WTC11 (cell line): Measurements from ENCODE around the gene ATP5MG. TPM values are rescaled to one million over a fixed set of nuclear protein-coding genes. Genes with fewer than 3 reads are reported as not detected.
A peak's percentile ranks its signal among the peaks of the same experiment; 100 is the strongest.

Source experiments
- ATAC-seq: fragments of 200-7000 bp; cut with Tn5 transposase; 2 replicates; pipeline ENCODE4 v1.10.0; 2021; ENCODE audit warnings: mild to moderate bottlenecking, moderate library complexity
- CTCF ChIA-PET: fragments of 300-600 bp; sonication (Branson Sonifier 250); formaldehyde crosslinking; loops from one replicate; lab custom pipeline; 2021; ENCODE audit warnings: antibody characterized with exemption; lab: Charles Lee
- POLR2A ChIA-PET: fragments of 350-600 bp; sonication (Branson Sonifier 250); formaldehyde crosslinking; loops from one replicate; lab custom pipeline; 2021; ENCODE audit warnings: antibody characterized with exemption; lab: Charles Lee
- DNase-seq: peaks from one replicate; pipeline ENCODE4 v3.0.0; 2021; ENCODE audit warnings: low spot score
- H3K27ac Mint-ChIP-seq: 2 replicates; pipeline ENCODE4 v1.8.0; 2021; ENCODE audit warnings: mixed read lengths
- H3K27me3 Mint-ChIP-seq: 2 replicates; pipeline ENCODE4 v1.8.0; 2021; ENCODE audit warnings: low read depth, mild to moderate bottlenecking, moderate library complexity, mixed read lengths
- H3K36me3 Mint-ChIP-seq: 2 replicates; pipeline ENCODE4 v1.8.0; 2021; ENCODE audit warnings: mixed read lengths
- H3K4me1 Mint-ChIP-seq: 2 replicates; pipeline ENCODE4 v1.8.0; 2022; ENCODE audit warnings: mixed read lengths
- H3K4me3 Mint-ChIP-seq: 2 replicates; pipeline ENCODE4 v1.8.0; 2021; ENCODE audit warnings: mild to moderate bottlenecking, moderate library complexity, mixed read lengths
- H3K9me3 Mint-ChIP-seq: 2 replicates; pipeline ENCODE4 v1.8.0; 2021; ENCODE audit warnings: mixed read lengths
- ARID4B ChIP-seq: sonication (generic); formaldehyde crosslinking; IDR thresholded peaks from 2 replicates; pipeline ENCODE4 v1.8.0; 2023; ENCODE audit warnings: missing genetic modification reagents, mild to moderate bottlenecking, borderline replicate concordance
- ESRRA ChIP-seq: sonication (generic); formaldehyde crosslinking; IDR thresholded peaks from 2 replicates; pipeline ENCODE4 v1.8.1; 2022; ENCODE audit warnings: mild to moderate bottlenecking, missing genetic modification reagents, borderline replicate concordance
- FOXP1 ChIP-seq: sonication (generic); formaldehyde crosslinking; IDR thresholded peaks from 2 replicates; pipeline ENCODE4 v1.8.0; 2022; ENCODE audit warnings: missing genetic modification reagents, mild to moderate bottlenecking, moderate library complexity, borderline replicate concordance
- GABPB1 ChIP-seq: sonication (generic); formaldehyde crosslinking; IDR thresholded peaks from 2 replicates; pipeline ENCODE4 v1.8.1; 2023; ENCODE audit warnings: mild to moderate bottlenecking, missing genetic modification reagents
- HMGXB4 ChIP-seq: sonication (generic); formaldehyde crosslinking; IDR thresholded peaks from 2 replicates; pipeline ENCODE4 v1.8.1; 2023; ENCODE audit warnings: mild to moderate bottlenecking, moderate library complexity, missing genetic modification reagents
- JAZF1 ChIP-seq: fragments of 250-450 bp; sonication (Bioruptor Pico); IDR thresholded peaks from 2 replicates; pipeline ENCODE4 v1.9.0; 2021; ENCODE audit warnings: moderate library complexity, mild to moderate bottlenecking, inconsistent platforms
- KAT7 ChIP-seq: sonication (generic); formaldehyde crosslinking; IDR thresholded peaks from 2 replicates; pipeline ENCODE4 v1.8.1; 2023; ENCODE audit warnings: missing genetic modification reagents, mild to moderate bottlenecking, borderline replicate concordance
- MLX ChIP-seq: sonication (generic); formaldehyde crosslinking; IDR thresholded peaks from 2 replicates; pipeline ENCODE4 v1.8.1; 2023; ENCODE audit warnings: mild to moderate bottlenecking, missing genetic modification reagents, moderate library complexity
- MXD4 ChIP-seq: fragments of 250-450 bp; sonication (Bioruptor Pico); IDR thresholded peaks from 2 replicates; pipeline ENCODE4 v1.8.0; 2021; ENCODE audit warnings: mild to moderate bottlenecking, moderate library complexity, borderline replicate concordance
- MYBL2 ChIP-seq: sonication (generic); formaldehyde crosslinking; IDR thresholded peaks from 2 replicates; pipeline ENCODE4 v1.8.1; 2023; ENCODE audit warnings: mild to moderate bottlenecking, moderate library complexity, missing genetic modification reagents
- OVOL2 ChIP-seq: fragments of 250-450 bp; sonication (Bioruptor Pico); IDR thresholded peaks from 2 replicates; pipeline ENCODE4 v1.9.0; 2021; ENCODE audit warnings: mild to moderate bottlenecking, borderline replicate concordance
- PRDM15 ChIP-seq: sonication (generic); formaldehyde crosslinking; IDR thresholded peaks from 2 replicates; pipeline ENCODE4 v1.8.0; 2022; ENCODE audit warnings: missing genetic modification reagents
- PREB ChIP-seq: sonication (generic); formaldehyde crosslinking; IDR thresholded peaks from 2 replicates; pipeline ENCODE4 v1.8.1; 2022; ENCODE audit warnings: mild to moderate bottlenecking, missing genetic modification reagents, moderate library complexity, borderline replicate concordance
- PRRX2 ChIP-seq: fragments of 250-450 bp; sonication (Bioruptor Pico); IDR thresholded peaks from 2 replicates; pipeline ENCODE4 v1.8.0; 2021; ENCODE audit warnings: mild to moderate bottlenecking
- SMAD3 ChIP-seq: sonication (generic); formaldehyde crosslinking; IDR thresholded peaks from 2 replicates; pipeline ENCODE4 v1.8.0; 2022; ENCODE audit warnings: missing genetic modification reagents, mild to moderate bottlenecking, borderline replicate concordance
- SMAD4 ChIP-seq: sonication (generic); formaldehyde crosslinking; IDR thresholded peaks from 2 replicates; pipeline ENCODE4 v1.8.0; 2022; ENCODE audit warnings: mild to moderate bottlenecking, missing genetic modification reagents
- ZNF121 ChIP-seq: sonication (generic); formaldehyde crosslinking; IDR thresholded peaks from 2 replicates; pipeline ENCODE4 v1.8.0; 2023; ENCODE audit warnings: missing genetic modification reagents
- ZNF416 ChIP-seq: fragments of 250-450 bp; sonication (Bioruptor Pico); IDR thresholded peaks from 2 replicates; pipeline ENCODE4 v1.9.0; 2021; ENCODE audit warnings: mild to moderate bottlenecking, inconsistent platforms
- ZNF423 ChIP-seq: fragments of 250-450 bp; sonication (Bioruptor Pico); IDR thresholded peaks from 2 replicates; pipeline ENCODE4 v2.1.2; 2022; ENCODE audit warnings: mild to moderate bottlenecking, moderate library complexity
- total RNA-seq: library from RNA; stranded (reverse); gene quantifications from 3 replicates; pipeline ENCODE4 v1.2.3, GENCODE V29; 2021
- TF ChIP-seq, protein P1 (sequence below): sonication (generic); formaldehyde crosslinking; IDR thresholded peaks from 2 replicates; pipeline ENCODE4 v1.8.1; 2023; ENCODE audit warnings: mild to moderate bottlenecking, missing genetic modification reagents
- TF ChIP-seq, protein P2 (sequence below): fragments of 250-450 bp; sonication (Bioruptor Pico); IDR thresholded peaks from 2 replicates; pipeline ENCODE4 v1.8.0; 2021; ENCODE audit warnings: mild to moderate bottlenecking

Gene ATP5MG
- total RNA-seq, 1 experiment from 2014 or later = 251 TPM

GRCh38 chr11:118434553-118435289 is 33.3 kb downstream of the ATP5MG start:
- Mint-ChIP-seq H3K4me1 (peaks cover 26% of the 10 kb centered on the region), H3K9me3 (no peaks in the 10 kb centered on the region), H3K36me3 (peaks cover 5% of the 10 kb centered on the region; the same call in 1 of the 2 replicates), H3K27ac (peak overlapping the region; percentile 98), H3K27me3 (peaks cover 13% of the 10 kb centered on the region), H3K4me3 (peak overlapping the region; percentile 93)
- peak; percentile 62 for DNase-seq
- ChIA-PET POLR2A (interaction anchor here (0.6 to 2.0 kb wide), 6 partner anchors 8 to 527 kb away, joined by 3 to 7 read pairs (median 4); no protein-coding TSS in a partner anchor), CTCF (interaction anchor here (0.5 to 1.6 kb wide), 6 partner anchors 32 to 263 kb away, joined by 3 to 7 read pairs (median 3); no protein-coding TSS in a partner anchor)
- peak; percentile 22 for ATAC-seq
- no peak for TF ChIP-seq MLX (CRISPR knock-in tag)
- 0 out of 2 replicates have a peak, but pooled peaks have one; percentile 20 for TF ChIP-seq SMAD3 (CRISPR knock-in tag)
- TF ChIP-seq ARID4B (CRISPR knock-in tag) = no peak
- peak; percentile 61; the same call in 1 of the 2 replicates for TF ChIP-seq MYBL2 (CRISPR knock-in tag)
- no peak for TF ChIP-seq OVOL2 (CRISPR knock-in tag)
- no peak for TF ChIP-seq ZNF416
- TF ChIP-seq HMGXB4 (CRISPR knock-in tag) = peak; percentile 34; the same call in 1 of the 2 replicates
- peak; percentile 51 for TF ChIP-seq FOXP1 (CRISPR knock-in tag)
- TF ChIP-seq PRRX2 (CRISPR knock-in tag) = no peak
- TF ChIP-seq SMAD4 (CRISPR knock-in tag) = no peak
- no peak for TF ChIP-seq GABPB1 (CRISPR knock-in tag)
- TF ChIP-seq, protein P1, sequence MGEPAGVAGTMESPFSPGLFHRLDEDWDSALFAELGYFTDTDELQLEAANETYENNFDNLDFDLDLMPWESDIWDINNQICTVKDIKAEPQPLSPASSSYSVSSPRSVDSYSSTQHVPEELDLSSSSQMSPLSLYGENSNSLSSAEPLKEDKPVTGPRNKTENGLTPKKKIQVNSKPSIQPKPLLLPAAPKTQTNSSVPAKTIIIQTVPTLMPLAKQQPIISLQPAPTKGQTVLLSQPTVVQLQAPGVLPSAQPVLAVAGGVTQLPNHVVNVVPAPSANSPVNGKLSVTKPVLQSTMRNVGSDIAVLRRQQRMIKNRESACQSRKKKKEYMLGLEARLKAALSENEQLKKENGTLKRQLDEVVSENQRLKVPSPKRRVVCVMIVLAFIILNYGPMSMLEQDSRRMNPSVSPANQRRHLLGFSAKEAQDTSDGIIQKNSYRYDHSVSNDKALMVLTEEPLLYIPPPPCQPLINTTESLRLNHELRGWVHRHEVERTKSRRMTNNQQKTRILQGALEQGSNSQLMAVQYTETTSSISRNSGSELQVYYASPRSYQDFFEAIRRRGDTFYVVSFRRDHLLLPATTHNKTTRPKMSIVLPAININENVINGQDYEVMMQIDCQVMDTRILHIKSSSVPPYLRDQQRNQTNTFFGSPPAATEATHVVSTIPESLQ (CRISPR knock-in tag) = no peak
- TF ChIP-seq, protein P2, sequence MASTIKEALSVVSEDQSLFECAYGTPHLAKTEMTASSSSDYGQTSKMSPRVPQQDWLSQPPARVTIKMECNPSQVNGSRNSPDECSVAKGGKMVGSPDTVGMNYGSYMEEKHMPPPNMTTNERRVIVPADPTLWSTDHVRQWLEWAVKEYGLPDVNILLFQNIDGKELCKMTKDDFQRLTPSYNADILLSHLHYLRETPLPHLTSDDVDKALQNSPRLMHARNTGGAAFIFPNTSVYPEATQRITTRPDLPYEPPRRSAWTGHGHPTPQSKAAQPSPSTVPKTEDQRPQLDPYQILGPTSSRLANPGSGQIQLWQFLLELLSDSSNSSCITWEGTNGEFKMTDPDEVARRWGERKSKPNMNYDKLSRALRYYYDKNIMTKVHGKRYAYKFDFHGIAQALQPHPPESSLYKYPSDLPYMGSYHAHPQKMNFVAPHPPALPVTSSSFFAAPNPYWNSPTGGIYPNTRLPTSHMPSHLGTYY (CRISPR knock-in tag) = no peak
- peak; percentile 58; the same call in 1 of the 2 replicates for TF ChIP-seq ESRRA (CRISPR knock-in tag)
- TF ChIP-seq ZNF121 (CRISPR knock-in tag) = no peak
- TF ChIP-seq PRDM15 (CRISPR knock-in tag) = no peak
- TF ChIP-seq KAT7 (CRISPR knock-in tag) = 0 out of 2 replicates have a peak, but pooled peaks have one; percentile 68
- TF ChIP-seq MXD4 (CRISPR knock-in tag) = no peak
- TF ChIP-seq ZNF423 (CRISPR knock-in tag) = no peak
- TF ChIP-seq PREB = no peak
- TF ChIP-seq JAZF1 (CRISPR knock-in tag) = no peak
